DOHH2 (cell line): ENCODE results near the gene DLK1.

Source experiments
- CTCF ChIP-seq: fragments of 200-600 bp; sonication (generic); IDR thresholded peaks from one replicate; pipeline ENCODE4 v1.5.1; 2014; ENCODE audit warnings: antibody characterized with exemption, mild to moderate bottlenecking, low read depth, low read length; ENCODE audit not compliant: poor library complexity, severe bottlenecking
- EZH2phosphoT487 ChIP-seq: fragments of 200-600 bp; sonication (generic); IDR thresholded peaks from 2 replicates; pipeline ENCODE4 v1.6.1; 2017; ENCODE audit warnings: borderline replicate concordance, mild to moderate bottlenecking, antibody characterized with exemption, low read length, moderate library complexity, mixed read lengths

- no peak for TF ChIP-seq CTCF
- TF ChIP-seq EZH2phosphoT487 = no peak
These were observed 21.0 kb downstream of the DLK1 start for GRCh38 chr14:100747736-100748135.
